ENCODE data around the gene TCTN1.
"Not testable (repeated sequence)": the region's sequence is repeated elsewhere in the genome, so short reads cannot be mapped to it uniquely, and the experiment has no call there.

Gene TCTN1

DNA sequence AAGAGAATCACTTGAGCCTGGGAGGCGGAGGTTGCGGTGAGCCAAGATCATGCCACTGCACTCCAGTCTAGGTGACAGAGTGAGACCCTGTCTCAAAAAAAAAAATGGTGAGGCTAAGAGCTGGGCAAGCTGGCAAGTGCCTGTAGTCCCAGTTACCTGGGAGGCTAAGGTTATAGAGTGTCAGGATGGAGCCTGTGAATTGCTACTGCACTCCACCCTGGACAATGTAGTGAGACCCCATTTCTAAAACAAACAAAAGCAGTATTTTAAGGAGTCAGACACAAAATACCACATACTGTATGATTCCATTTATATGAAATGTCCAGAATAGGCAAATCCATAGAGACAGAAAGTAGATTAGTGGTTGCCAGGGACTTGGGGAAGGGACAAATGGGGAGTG, 26.8 kb upstream of the TCTN1 start:
- DNase-seq: not testable (repeated sequence)

DNA sequence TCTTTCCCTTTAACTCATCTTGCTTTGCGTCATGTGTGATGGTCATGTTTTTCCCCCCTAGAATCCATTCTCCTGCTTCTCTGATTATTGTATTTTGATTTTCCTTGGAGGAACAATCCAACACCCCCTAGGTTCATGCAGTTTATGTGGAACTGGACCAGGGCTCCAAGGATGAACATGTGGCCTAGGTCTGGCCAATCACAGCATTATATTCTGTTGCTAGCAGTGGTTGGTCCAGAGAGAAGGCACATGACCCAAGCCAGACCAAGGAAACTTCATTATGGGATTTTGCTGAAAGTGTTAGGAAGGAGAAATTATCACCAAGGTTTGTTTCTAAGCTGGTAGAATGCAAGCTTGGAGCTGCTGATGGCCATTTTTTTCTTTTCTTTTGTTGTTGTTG, 23.9 kb upstream of the TCTN1 start:
- DNase-seq: no peak

DNA sequence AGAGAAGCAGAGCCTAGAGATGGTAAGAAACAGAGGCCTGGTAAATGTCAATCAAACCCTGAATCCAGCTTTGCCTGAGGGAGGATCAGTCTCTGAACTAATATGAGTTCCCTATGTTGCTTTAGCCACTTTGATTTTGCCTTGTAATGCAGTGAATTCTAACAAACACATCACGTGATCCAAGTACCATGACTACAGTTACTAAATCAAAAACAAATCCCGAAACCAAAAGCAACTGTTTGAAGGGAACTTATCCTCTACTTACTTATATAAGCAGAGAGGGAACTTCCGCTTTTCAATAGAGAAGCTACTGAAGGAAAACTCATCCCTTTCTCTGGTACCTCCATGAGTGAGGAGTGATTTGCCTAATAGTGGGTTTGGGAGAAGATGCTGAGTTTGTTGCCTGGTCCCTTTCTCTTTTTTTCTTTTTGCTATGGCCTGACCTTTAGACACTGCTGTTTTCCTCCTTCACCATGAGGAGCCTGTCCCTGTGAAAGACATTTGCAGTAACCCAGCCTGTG, 23.1 kb upstream of the TCTN1 start:
- DNase-seq: no peak

- DNase-seq: no peak
Measured at GRCh38 chr12:110591451-110592051, 22.4 kb upstream of the TCTN1 start.

GRCh38 chr12:110592078-110592477, 21.9 kb upstream of the TCTN1 start:
- no peak for DNase-seq

DNA sequence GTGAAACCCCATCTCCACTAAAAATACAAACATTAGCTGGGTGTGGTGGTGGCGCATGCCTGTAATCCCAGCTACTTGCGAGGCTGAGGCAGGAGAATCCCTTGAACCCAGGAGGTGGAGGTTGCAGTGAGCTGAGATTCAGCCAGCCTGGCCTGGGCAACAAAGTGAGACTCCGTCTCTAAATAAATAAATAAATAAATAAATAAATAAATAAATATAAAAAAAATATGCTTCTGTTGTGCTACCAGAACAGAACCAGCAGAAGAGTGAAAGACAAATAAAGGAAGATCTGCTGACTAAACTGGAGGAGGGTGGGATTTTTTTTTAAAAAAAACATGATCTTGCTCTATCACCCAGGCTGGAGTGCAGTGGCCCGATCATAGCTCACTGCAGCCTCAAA, 21.0 kb upstream of the TCTN1 start:
- not testable (repeated sequence) for DNase-seq

DNA sequence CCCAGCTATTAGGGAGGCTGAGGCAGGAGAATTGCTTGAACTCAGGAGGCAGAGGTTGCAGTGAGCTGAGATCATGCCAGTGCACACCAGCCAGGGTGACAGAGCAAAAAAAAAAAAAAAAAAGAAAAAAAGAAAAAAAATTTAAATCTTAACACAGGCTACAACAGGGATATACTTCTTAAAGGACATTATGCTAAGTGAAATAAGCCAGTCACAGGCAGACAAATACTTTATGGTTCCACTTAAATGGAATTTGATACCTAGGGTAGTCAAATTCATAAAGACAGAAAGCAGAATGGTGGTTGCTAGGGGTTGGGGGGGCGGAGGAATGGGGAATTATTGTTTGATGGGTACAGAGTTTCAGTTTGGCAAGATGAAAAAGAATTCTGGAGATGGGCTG, 16.0 kb upstream of the TCTN1 start:
- DNase-seq: no peak

GRCh38 chr12:110599334-110599733, 14.6 kb upstream of the TCTN1 start:
- no peak for DNase-seq

GRCh38 chr12:110600254-110600653, 13.7 kb upstream of the TCTN1 start:
- DNase-seq: no peak

DNA sequence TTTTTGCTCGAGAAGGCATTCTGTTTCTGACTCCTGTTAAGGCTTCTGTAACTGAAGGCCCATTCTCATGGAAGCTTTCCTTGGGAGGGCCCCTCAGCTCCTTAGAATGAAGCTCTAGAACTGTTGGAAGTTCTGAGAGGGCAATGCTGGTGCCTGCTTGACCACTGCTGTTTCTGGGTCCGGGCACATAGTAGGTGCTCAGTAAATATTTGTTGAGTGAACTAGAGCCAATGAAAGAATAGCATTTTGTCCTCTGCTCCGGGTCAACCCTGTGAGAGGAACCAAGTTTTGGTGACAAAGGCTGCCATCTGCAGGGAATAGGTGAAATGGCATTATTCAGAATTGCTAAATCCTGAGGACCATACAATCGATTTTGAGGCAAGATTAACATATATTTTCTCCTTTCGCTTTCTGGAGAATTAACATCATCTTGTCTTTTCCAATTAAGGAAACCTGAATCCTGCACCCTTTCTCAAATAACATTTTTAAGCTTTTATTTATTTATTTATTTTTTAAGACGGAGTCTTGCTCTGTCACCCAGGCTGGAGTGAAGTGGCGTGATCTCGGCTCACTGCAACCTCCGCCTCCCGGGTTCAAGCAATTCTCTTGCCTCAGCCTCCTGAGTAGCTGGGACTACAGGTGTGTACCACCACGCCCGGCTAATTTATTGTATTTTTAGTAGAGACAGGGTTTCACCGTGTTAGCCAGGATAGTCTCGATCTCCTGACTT, 11.7 kb upstream of the TCTN1 start:
- DNase-seq: not testable (repeated sequence)

- no peak for DNase-seq
Measured at GRCh38 chr12:110606253-110606611, 7.7 kb upstream of the TCTN1 start.

DNA sequence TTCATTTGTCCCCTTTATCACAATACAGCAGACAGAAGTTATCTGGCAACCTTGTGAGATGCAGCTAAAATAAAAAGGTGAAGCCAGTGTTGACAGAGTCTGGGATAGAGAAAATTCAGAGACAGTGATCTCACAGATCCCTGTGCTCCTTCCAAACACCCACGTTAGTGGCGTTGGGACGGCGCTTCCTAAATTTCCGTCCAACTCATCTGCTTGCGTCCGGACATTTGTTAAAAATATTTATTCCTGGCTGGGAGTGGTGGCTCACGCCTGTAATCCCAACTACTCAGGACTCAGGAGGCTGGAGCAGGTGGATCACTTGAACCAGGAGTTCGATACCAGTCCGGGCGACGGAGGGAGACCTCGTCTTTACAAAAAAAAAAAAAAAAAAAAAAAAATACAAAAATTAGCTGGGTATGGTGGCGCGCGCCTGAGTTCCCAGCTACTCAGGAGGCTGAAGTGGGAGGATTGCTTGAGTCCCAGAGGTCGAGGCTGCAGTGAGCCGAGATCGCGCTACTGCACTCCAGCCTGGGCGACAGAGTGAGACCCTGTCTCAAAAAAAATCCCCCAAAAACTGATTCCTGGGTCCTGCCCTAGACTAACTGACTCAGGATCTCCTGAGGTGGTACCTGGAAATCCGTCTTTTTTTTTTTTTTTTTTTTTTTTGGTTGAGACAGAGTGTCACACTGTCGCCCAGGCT, 708 bp upstream of the TCTN1 start:
- DNase-seq: no peak

DNA sequence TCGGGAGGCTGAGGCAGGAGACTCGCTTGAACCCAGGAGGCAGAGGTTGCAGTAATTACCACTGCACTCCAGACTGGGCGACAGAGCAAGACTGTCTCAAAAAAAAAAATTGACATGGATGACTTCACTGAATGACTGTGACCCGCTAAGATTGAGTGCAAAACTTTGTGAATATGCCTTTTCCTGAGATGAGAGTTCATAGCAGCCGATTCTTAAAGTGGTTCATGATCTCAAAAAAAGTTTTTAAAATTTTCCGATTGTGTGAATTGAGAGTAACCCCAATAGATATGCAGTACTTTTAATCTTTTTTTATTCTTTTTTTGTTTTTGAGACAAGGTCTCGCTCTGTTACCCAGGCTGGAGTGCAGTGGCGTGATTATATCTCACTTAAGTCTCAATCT, 1.2 kb downstream of the TCTN1 start:
- no peak for DNase-seq

GRCh38 chr12:110616471-110617115, 2.7 kb downstream of the TCTN1 start:
- no peak for DNase-seq

GRCh38 chr12:110619534-110619953, 5.6 kb downstream of the TCTN1 start:
- no peak for DNase-seq

DNA sequence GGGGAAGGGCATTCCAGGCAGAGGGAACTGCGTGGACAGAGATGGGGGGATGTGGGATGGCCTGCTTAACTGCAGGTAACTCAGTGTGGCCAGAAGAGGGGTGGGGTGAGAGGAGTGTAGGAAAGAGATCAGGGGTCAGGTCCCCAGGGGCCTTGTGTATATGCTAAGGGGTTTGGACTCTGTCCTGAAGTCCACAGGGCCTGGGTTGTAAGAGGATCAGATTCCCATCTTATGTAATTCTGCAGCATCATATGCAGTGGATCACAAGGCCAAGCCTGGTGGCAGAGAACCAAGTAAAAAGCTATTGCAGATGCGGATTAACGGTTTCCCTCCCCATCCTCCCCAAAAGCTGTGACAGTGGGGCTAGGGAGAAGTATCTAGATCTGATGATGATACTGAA, 8.7 kb downstream of the TCTN1 start:
- DNase-seq: no peak

GRCh38 chr12:110627500-110628195, 13.7 kb downstream of the TCTN1 start:
- DNase-seq: no peak

DNA sequence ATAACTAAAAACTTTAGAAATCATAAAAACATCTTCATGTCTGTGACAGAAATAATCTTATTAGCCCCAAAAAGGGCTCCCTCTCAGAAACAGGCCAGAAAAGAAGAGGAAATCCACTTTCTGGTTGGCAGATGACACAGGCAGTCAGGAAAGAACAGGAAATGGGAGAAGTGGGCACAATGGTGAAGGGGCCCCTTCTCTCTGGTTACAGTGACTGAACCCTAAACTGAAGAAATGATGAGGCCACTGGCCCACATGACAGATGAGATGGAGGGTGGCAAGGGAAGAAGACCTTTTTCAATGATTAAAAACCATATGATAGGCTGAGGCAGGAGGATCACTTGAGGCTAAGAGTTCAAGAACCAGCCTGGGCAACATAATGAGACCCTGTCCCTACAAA, 21.1 kb downstream of the TCTN1 start:
- DNase-seq: no peak

DNA sequence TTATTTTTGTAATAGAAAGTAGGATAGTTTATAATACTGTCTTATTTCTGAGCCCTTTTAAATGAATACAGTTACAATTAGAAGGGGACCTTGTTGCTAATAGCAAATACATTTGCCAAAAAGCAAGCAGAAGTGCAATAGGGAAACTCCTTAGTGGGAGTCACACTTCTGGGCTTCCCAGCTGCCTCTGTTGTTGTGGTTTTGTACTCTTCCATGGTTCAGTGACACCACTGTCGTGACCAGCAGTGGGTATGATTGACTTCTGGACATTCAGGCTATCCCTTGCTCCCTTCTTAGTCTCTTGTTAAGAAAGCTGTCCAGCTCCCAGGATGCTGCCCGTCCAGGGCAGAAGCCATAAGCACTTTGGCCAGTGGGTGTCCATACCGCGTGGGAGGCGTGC, 22.6 kb downstream of the TCTN1 start:
- DNase-seq: no peak

DNA sequence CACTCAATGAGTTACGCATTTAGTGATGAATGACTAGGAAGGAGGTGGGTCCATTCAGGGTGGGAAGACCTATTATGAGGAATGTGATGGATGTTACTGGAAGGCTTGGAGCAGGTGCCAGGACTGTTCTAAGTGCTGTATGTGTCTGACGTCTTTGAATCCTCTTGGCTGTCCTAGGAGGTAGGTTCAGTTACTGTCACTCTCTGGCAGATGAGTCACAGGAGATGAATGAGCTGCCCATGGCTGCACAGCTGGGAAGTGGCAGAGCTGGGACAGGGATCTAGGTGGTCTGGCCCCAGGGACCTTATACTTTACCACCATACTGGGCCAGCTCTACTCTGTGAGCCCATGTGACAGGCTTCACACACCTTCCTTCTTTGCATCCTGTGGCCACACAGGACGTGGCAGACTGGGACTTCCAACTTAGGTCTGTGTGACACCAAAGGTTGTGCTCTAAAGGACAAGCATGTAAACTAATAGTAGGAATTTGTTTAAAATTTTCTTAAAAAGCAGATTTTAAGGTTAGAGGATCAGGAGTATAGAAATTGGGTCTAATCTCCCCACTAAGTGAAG, 24.0 kb downstream of the TCTN1 start:
- no peak for DNase-seq

- no peak for DNase-seq
Measured at GRCh38 chr12:110638796-110639195, 24.9 kb downstream of the TCTN1 start.

- DNase-seq: no peak
Measured at GRCh38 chr12:110639336-110640141, 25.6 kb downstream of the TCTN1 start.

Measured in cerebellar nuclear complex (tissue), 1 donor.